Prostate gland (tissue), 2 donors: ENCODE data around the gene FBXL7. TPM values are rescaled to one million over a fixed set of nuclear protein-coding genes. Genes with fewer than 3 reads are reported as not detected.

Experiments
- DNase-seq: peaks from one replicate; pipeline ENCODE4 v3.0.0-alpha.2; 2019; ENCODE audit warnings: low spot score
- H3K27ac ChIP-seq, 2 donors: fragments of 200-600 bp; sonication (generic); 2 replicates each; pipeline ENCODE4 v1.5.1; 2017 to 2019
- H3K27me3 ChIP-seq: fragments of 200-600 bp; sonication (generic); replicated peaks from 2 replicates; pipeline ENCODE4 v1.5.1; 2019; ENCODE audit not compliant: insufficient read depth
- H3K36me3 ChIP-seq, 2 donors: fragments of 200-600 bp; sonication (generic); 1 replicate in 1 of 2; 2 replicates in 1 of 2; pipeline versions ENCODE4 v1.5.1 to v1.8.1; 2017 to 2019
- H3K4me1 ChIP-seq: fragments of 200-600 bp; sonication (generic); replicated peaks from 2 replicates; pipeline ENCODE4 v1.5.1; 2019
- H3K4me3 ChIP-seq, 2 donors: fragments of 200-600 bp; sonication (generic); 2 replicates each; pipeline ENCODE4 v1.5.1; 2017 to 2019
- H3K9me3 ChIP-seq: fragments of 200-600 bp; sonication (generic); 2 replicates; pipeline ENCODE4 v1.5.1; 2017
- POLR2A ChIP-seq: fragments of 450-650 bp; IDR thresholded peaks from one replicate; pipeline ENCODE4 v1.6.1; 2016; ENCODE audit warnings: antibody characterized with exemption, mild to moderate bottlenecking
- POLR2AphosphoS5 ChIP-seq: sonication (generic); formaldehyde crosslinking; IDR thresholded peaks from one replicate; pipeline ENCODE4 v1.6.1; 2017; ENCODE audit warnings: antibody characterized with exemption
- WGBS: methylation state at CpG from one replicate; pipeline ENCODE4 v1.1.5; 2018; 5-methylcytosine and 5-hydroxymethylcytosine counted together
- intact Hi-C: fragments of 100-400 bp; cut with DNase I; formaldehyde crosslinking; loops from one replicate; pipeline ENCODE4 v1.14.2; 2022
- total RNA-seq, 2 donors: library from RNA; depleted of rRNA; stranded (reverse); fragments of >200 nt; gene quantifications; one replicate each; pipeline ENCODE4 v1.1.0, GENCODE V29; 2016
- TF ChIP-seq, protein P1 (sequence below), 4 experiments: fragments of 200-600 bp in 2 of 4; fragments of 450-650 bp in 2 of 4; sonication (generic) in 2 of 4; IDR thresholded peaks; 1 replicate in 3 of 4; 2 replicates in 1 of 4; pipeline ENCODE4 v1.5.1; 2016 to 2019; ENCODE audit warnings: antibody characterized with exemption in 4 of 4, mild to moderate bottlenecking in 2 of 4, moderate library complexity in 2 of 4

Gene FBXL7
- total RNA-seq, 2 donors from 2014 or later: 21.2 to 24.2 TPM

DNA sequence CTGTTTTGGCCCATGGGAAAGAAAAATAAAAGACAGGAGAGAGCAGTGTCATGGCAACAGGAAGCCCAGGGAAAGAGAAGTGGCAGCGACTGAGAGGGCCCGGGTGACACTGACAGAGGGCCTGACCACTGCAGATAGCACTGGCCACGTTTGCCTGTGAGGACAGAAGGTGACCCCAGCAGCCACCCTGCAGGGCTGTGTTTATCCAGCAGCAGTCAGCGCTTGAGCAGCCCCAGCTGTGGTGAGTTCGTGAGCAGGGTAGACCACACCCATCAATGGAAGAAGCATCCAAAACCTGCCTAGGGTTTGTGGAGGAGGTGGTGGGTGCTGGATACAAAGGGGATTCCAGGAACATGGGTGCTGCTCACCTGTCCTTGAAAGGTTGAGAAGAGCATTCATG, 457.1 kb downstream of the FBXL7 start:
- no peaks in the 10 kb centered on the region for H3K27me3 ChIP-seq
- DNase-seq: no peak
- TF ChIP-seq POLR2A: no peak
- no peak for TF ChIP-seq POLR2AphosphoS5
- TF ChIP-seq, protein P1, sequence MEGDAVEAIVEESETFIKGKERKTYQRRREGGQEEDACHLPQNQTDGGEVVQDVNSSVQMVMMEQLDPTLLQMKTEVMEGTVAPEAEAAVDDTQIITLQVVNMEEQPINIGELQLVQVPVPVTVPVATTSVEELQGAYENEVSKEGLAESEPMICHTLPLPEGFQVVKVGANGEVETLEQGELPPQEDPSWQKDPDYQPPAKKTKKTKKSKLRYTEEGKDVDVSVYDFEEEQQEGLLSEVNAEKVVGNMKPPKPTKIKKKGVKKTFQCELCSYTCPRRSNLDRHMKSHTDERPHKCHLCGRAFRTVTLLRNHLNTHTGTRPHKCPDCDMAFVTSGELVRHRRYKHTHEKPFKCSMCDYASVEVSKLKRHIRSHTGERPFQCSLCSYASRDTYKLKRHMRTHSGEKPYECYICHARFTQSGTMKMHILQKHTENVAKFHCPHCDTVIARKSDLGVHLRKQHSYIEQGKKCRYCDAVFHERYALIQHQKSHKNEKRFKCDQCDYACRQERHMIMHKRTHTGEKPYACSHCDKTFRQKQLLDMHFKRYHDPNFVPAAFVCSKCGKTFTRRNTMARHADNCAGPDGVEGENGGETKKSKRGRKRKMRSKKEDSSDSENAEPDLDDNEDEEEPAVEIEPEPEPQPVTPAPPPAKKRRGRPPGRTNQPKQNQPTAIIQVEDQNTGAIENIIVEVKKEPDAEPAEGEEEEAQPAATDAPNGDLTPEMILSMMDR (IDR thresholded peaks at IDR 0.05): no peak
- H3K9me3 ChIP-seq: no peaks in the 10 kb centered on the region
- no peaks in the 10 kb centered on the region for H3K36me3 ChIP-seq
- no peaks in the 10 kb centered on the region for H3K4me1 ChIP-seq
- no peak overlapping the region for H3K4me3 ChIP-seq
- 79% methylated on average over 5 of the region's 5 CpGs for WGBS
- H3K27ac ChIP-seq: no peak overlapping the region
- intact Hi-C loops: no loop called here

DNA sequence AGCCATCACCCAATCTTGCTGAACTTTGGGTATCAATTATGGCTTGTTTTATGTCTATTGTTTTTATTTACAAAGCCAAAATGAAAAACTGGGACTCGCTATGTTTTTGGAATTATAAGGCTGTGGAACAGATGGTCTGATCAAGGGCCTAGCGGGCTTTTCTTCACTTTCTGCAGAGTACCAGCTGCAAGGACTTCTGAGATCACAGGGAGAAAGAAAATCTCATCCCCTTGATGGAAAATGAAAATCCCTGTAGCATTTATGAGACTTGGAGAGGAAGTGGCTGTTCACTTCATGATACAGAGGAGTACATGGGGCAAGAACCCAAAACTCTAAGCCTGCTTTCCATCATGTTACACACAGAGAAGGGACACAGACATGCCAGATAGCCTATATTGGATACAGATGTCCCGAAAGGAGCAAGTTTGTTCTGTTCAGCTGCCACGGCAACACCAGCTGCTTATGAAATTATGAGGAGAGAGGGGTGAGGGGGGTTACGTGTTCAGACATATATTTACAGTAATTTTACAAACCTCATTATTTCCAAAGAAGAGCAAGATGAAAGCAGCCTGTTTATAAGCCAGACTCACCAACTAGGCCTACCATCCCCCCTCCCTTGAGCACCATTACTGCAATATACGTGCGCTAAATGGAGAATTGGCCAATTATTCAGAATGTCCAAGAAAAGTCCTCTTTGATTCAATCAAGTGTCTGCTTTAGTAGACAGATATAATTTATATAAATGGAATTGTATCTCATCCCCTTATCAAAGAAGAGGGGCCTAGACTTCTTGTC, 459.6 kb downstream of the FBXL7 start:
- WGBS: 62% methylated on average over 7 of the region's 7 CpGs
- TF ChIP-seq POLR2A (no peak), POLR2AphosphoS5 (no peak)
- TF ChIP-seq, protein P1 (IDR thresholded peaks at IDR 0.05): no peak
- Histone ChIP-seq H3K27me3 (no peaks in the 10 kb centered on the region), H3K9me3 (no peaks in the 10 kb centered on the region), H3K4me1 (no peaks in the 10 kb centered on the region), H3K4me3 (no peak overlapping the region), H3K27ac (no peak overlapping the region), H3K36me3 (no peaks in the 10 kb centered on the region)
- intact Hi-C loops: no loop called here
- DNase-seq: no peak

DNA sequence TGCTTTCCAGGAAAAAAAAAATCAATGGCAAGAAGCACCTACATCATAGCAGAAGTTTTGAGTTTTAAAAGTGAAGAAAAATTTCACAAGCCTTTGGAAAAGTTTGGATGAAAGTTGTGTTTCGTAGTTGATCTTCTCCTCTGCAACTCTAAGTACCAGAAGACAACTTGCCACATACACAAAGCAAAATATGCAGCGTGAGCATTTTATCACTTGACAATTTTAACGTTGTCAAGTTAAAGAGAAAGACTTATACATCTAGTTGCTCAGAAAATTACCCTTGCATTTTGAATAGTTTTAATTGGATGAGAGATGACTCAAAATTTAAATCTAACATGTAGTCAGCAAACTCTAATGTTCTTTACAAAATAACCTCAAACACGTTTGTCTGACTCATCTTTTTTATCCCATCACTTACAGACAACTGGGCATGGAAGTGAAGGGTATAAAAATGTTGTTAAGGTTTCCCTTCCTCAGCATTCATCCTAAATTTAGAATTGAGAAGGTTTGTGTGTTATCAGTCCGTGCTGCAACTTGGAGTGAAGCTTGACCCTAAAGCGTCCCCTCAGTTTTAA, 466.2 kb downstream of the FBXL7 start:
- no peaks in the 10 kb centered on the region for H3K36me3 ChIP-seq
- no peak for DNase-seq
- no peak overlapping the region for H3K27ac ChIP-seq
- no peaks in the 10 kb centered on the region for H3K27me3 ChIP-seq
- WGBS: 66% methylated on average over 6 of the region's 6 CpGs
- intact Hi-C loops: no loop called here
- no peaks in the 10 kb centered on the region for H3K4me1 ChIP-seq
- no peak overlapping the region for H3K4me3 ChIP-seq
- H3K9me3 ChIP-seq: no peaks in the 10 kb centered on the region
- TF ChIP-seq, protein P1 (IDR thresholded peaks at IDR 0.05): no peak
- TF ChIP-seq POLR2AphosphoS5 (no peak), POLR2A (no peak)

DNA sequence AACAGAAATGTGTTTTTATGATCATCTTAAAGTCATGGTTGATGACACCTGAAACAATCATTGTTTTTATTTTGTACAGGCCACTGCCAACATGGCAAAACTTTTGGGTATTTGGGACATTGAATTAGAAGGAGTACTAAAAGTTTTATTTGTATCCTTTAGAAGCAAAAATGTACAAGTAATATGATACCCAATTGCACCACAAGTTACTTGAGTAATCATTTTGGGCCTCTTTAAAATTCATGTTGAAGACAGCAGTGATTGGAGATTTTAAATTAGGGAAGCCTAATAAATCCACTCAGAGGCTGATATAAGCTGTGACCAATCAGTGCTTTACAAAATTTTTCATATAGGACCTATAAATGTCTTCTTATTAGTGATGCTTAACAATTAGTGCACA, 466.7 kb downstream of the FBXL7 start:
- no peak overlapping the region for H3K27ac ChIP-seq
- no peaks in the 10 kb centered on the region for H3K27me3 ChIP-seq
- H3K4me1 ChIP-seq: no peaks in the 10 kb centered on the region
- H3K9me3 ChIP-seq: no peaks in the 10 kb centered on the region
- DNase-seq: no peak
- H3K4me3 ChIP-seq: no peak overlapping the region
- TF ChIP-seq POLR2AphosphoS5 (no peak), POLR2A (no peak)
- TF ChIP-seq, protein P1 (IDR thresholded peaks at IDR 0.05): no peak
- no peaks in the 10 kb centered on the region for H3K36me3 ChIP-seq
- intact Hi-C loops: no loop called here

DNA sequence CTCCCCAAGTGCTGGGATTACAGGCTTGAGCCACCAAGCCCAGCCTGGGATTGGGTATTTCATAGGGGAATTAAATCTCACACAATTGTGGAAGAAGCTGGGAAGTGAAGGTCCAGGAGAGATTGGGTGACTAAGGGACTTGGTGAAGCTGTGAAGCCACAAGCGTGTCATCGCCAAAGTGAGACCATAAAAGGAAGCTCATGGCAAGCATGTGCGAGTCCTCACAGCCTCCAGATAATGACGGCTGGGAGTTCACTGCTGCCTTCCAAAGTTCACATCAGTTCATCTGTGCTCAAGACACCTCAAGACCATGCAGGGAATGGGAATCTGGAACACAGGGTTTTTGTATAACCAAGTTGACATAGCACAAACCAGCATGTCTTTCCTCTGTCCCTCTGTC, 469.0 kb downstream of the FBXL7 start:
- intact Hi-C loops: no loop called here
- H3K4me1 ChIP-seq: no peaks in the 10 kb centered on the region

More for the DNA sequence above, 469.0 kb downstream of the FBXL7 start:
- Histone ChIP-seq H3K4me3 (no peak overlapping the region), H3K27ac (no peak overlapping the region), H3K9me3 (no peaks in the 10 kb centered on the region), H3K27me3 (no peaks in the 10 kb centered on the region), H3K36me3 (no peaks in the 10 kb centered on the region)
- 64% methylated on average over 4 of the region's 4 CpGs for WGBS
- TF ChIP-seq, protein P1 (IDR thresholded peaks at IDR 0.05): no peak
- TF ChIP-seq POLR2AphosphoS5: no peak
- TF ChIP-seq POLR2A: no peak
- no peak for DNase-seq
